Prostate gland (tissue), 2 donors: ENCODE data around the gene JPH3. TPM values are rescaled to one million over a fixed set of nuclear protein-coding genes. Genes with fewer than 3 reads are reported as not detected.

Experiments used
- DNase-seq: peaks from one replicate; pipeline ENCODE4 v3.0.0-alpha.2; 2019; ENCODE audit warnings: low spot score
- H3K27ac ChIP-seq, 2 donors: fragments of 200-600 bp; sonication (generic); 2 replicates each; pipeline ENCODE4 v1.5.1; 2017 to 2019
- H3K27me3 ChIP-seq: fragments of 200-600 bp; sonication (generic); replicated peaks from 2 replicates; pipeline ENCODE4 v1.5.1; 2019; ENCODE audit not compliant: insufficient read depth
- H3K36me3 ChIP-seq, 2 donors: fragments of 200-600 bp; sonication (generic); 1 replicate in 1 of 2; 2 replicates in 1 of 2; pipeline versions ENCODE4 v1.5.1 to v1.8.1; 2017 to 2019
- H3K4me1 ChIP-seq: fragments of 200-600 bp; sonication (generic); replicated peaks from 2 replicates; pipeline ENCODE4 v1.5.1; 2019
- H3K4me3 ChIP-seq, 2 donors: fragments of 200-600 bp; sonication (generic); 2 replicates each; pipeline ENCODE4 v1.5.1; 2017 to 2019
- H3K9me3 ChIP-seq: fragments of 200-600 bp; sonication (generic); 2 replicates; pipeline ENCODE4 v1.5.1; 2017
- CTCF ChIP-seq, 4 experiments: fragments of 200-600 bp in 2 of 4; fragments of 450-650 bp in 2 of 4; sonication (generic) in 2 of 4; IDR thresholded peaks; 1 replicate in 3 of 4; 2 replicates in 1 of 4; pipeline ENCODE4 v1.5.1; 2016 to 2019; ENCODE audit warnings: antibody characterized with exemption in 4 of 4, mild to moderate bottlenecking in 2 of 4, moderate library complexity in 2 of 4
- POLR2A ChIP-seq: fragments of 450-650 bp; IDR thresholded peaks from one replicate; pipeline ENCODE4 v1.6.1; 2016; ENCODE audit warnings: antibody characterized with exemption, mild to moderate bottlenecking
- POLR2AphosphoS5 ChIP-seq: sonication (generic); formaldehyde crosslinking; IDR thresholded peaks from one replicate; pipeline ENCODE4 v1.6.1; 2017; ENCODE audit warnings: antibody characterized with exemption
- WGBS: methylation state at CpG from one replicate; pipeline ENCODE4 v1.1.5; 2018; 5-methylcytosine and 5-hydroxymethylcytosine counted together
- intact Hi-C: fragments of 100-400 bp; cut with DNase I; formaldehyde crosslinking; loops from one replicate; pipeline ENCODE4 v1.14.2; 2022
- total RNA-seq, 2 donors: library from RNA; depleted of rRNA; stranded (reverse); fragments of >200 nt; gene quantifications; one replicate each; pipeline ENCODE4 v1.1.0, GENCODE V29; 2016

The JPH3 gene
- total RNA-seq, 2 donors from 2014 or later: 1.0 to 6.1 TPM

GRCh38 chr16:87728026-87728425, 125.7 kb downstream of the JPH3 start:
- no peaks in the 10 kb centered on the region for H3K27me3 ChIP-seq
- peaks cover 0 to 4% of the 10 kb centered on the region in 2 donors for H3K36me3 ChIP-seq
- H3K9me3 ChIP-seq: no peaks in the 10 kb centered on the region
- intact Hi-C loops: no loop called here
- no peak for TF ChIP-seq POLR2AphosphoS5
- no peak for TF ChIP-seq CTCF (IDR thresholded peaks at IDR 0.05)
- TF ChIP-seq POLR2A: no peak
- H3K4me3 ChIP-seq: no peak overlapping the region
- no peak overlapping the region for H3K27ac ChIP-seq
- DNase-seq: no peak
- H3K4me1 ChIP-seq: no peaks in the 10 kb centered on the region
- 87% methylated on average over 12 of the region's 12 CpGs for WGBS

- WGBS: 92% methylated on average over 17 of the region's 17 CpGs
- Histone ChIP-seq H3K4me1 (no peaks in the 10 kb centered on the region), H3K4me3 (no peak overlapping the region), H3K27me3 (no peaks in the 10 kb centered on the region), H3K9me3 (no peaks in the 10 kb centered on the region), H3K27ac (no peak overlapping the region), H3K36me3 (peaks cover 0 to 4% of the 10 kb centered on the region in 2 donors)
- DNase-seq: no peak
- TF ChIP-seq POLR2A (no peak), CTCF (IDR thresholded peaks at IDR 0.05) (no peak), POLR2AphosphoS5 (no peak)
- intact Hi-C loops: no loop called here
Observed at GRCh38 chr16:87729266-87729954, 127.1 kb downstream of the JPH3 start.

GRCh38 chr16:87731607-87732006, 129.3 kb downstream of the JPH3 start:
- H3K36me3 ChIP-seq: peaks cover 0 to 4% of the 10 kb centered on the region in 2 donors
- H3K4me3 ChIP-seq: no peak overlapping the region
- WGBS: 93% methylated on average over 13 of the region's 13 CpGs
- H3K27ac ChIP-seq: no peak overlapping the region
- intact Hi-C loops: no loop called here
- H3K9me3 ChIP-seq: no peaks in the 10 kb centered on the region
- no peaks in the 10 kb centered on the region for H3K4me1 ChIP-seq
- TF ChIP-seq POLR2A (no peak), CTCF (IDR thresholded peaks at IDR 0.05) (no peak), POLR2AphosphoS5 (no peak)
- no peak for DNase-seq
- H3K27me3 ChIP-seq: no peaks in the 10 kb centered on the region

GRCh38 chr16:87733190-87733589, 130.9 kb downstream of the JPH3 start:
- Histone ChIP-seq H3K4me1 (no peaks in the 10 kb centered on the region), H3K36me3 (peaks cover 0 to 4% of the 10 kb centered on the region in 2 donors), H3K27ac (no peak overlapping the region), H3K27me3 (no peaks in the 10 kb centered on the region), H3K4me3 (no peak overlapping the region), H3K9me3 (no peaks in the 10 kb centered on the region)
- TF ChIP-seq POLR2A: no peak
- TF ChIP-seq POLR2AphosphoS5: no peak
- TF ChIP-seq CTCF (IDR thresholded peaks at IDR 0.05): no peak
- DNase-seq: no peak
- intact Hi-C loops: no loop called here
- 87% methylated on average over 11 of the region's 11 CpGs for WGBS

GRCh38 chr16:87734644-87735043, 132.3 kb downstream of the JPH3 start:
- TF ChIP-seq POLR2A: no peak
- TF ChIP-seq POLR2AphosphoS5: no peak
- no peak for TF ChIP-seq CTCF (IDR thresholded peaks at IDR 0.05)
- H3K4me1 ChIP-seq: no peaks in the 10 kb centered on the region
- H3K27ac ChIP-seq: no peak overlapping the region
- H3K9me3 ChIP-seq: no peaks in the 10 kb centered on the region
- 74% methylated on average over 14 of the region's 14 CpGs for WGBS
- H3K4me3 ChIP-seq: no peak overlapping the region
- H3K27me3 ChIP-seq: no peaks in the 10 kb centered on the region
- no peak for DNase-seq
- no peaks in the 10 kb centered on the region for H3K36me3 ChIP-seq
- intact Hi-C loops: no loop called here
